ENCODE results near the gene NAB1.
"Not testable (repeated sequence)": the region's sequence is repeated elsewhere in the genome, so short reads cannot be mapped to it uniquely, and the experiment has no call there.

NAB1 gene

GRCh38 chr2:190649035-190649797, at the start of gene NAB1:
TSS of gene NAB1 (plus strand) at chr2:190649083. CDS start at chr2:190659177, 10,094 bp downstream.
- DNase-seq, result peak; percentile 66

GRCh38 chr2:190599546-190600220, 49.2 kb upstream of the NAB1 start:
- no peak for DNase-seq

DNA sequence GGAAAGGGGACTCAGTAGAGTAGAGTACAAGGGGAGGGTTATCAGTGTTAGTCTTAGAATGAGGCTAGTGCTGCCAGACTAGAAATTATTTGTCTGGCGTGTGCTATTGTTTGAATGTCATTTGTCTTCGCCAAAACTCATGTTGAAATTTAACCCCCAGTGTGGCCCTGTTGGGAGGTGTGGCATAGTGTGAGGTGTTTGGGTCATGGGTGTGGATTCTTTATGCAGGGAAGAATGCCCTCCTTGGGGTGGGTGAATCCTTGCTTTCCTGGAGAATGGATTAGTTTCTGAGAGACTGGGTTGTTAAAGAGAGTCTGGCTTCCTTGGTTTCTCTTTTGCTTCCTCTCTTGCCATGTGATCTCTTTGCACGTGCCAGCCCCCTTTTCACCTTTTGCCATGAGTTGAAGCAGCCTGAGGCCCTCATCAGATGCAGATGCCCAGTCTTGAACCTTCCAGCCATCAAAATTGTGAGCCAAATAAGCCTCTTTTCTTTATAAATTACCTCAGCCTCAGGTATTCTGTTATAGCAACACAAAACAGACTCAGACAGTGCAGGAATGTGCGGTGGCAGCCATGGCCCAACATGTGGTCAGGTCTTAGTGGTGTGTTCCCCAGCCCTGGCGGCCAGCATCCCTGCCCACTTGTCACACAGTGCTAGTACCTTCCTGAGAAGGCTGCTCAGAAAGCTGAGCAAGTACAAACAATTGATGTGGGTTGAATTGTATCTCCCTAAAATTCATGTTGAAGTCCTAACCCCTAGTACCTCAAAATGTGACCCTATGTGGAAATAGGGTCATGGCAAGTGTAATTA, 48.4 kb upstream of the NAB1 start:
- DNase-seq, result no peak

DNA sequence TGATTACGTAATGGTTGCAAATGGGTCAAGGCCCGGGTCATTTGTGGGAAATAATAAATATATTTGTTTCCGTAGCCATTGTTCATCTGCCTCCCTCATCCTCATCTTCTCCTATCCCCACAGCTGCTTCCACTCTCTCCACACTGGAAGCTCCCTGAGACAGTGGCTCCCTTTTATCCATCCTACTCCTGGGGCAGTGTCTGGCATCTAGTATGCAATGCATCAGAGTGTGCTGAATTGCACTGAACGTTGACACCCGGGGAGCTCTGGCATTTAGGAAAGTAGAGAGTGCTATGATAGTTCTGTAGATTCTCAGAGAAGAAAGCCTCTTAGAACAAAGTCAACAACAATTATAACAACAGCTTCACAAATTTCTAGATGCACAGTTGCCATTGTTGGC, 45.5 kb upstream of the NAB1 start:
- no peak for DNase-seq

DNA sequence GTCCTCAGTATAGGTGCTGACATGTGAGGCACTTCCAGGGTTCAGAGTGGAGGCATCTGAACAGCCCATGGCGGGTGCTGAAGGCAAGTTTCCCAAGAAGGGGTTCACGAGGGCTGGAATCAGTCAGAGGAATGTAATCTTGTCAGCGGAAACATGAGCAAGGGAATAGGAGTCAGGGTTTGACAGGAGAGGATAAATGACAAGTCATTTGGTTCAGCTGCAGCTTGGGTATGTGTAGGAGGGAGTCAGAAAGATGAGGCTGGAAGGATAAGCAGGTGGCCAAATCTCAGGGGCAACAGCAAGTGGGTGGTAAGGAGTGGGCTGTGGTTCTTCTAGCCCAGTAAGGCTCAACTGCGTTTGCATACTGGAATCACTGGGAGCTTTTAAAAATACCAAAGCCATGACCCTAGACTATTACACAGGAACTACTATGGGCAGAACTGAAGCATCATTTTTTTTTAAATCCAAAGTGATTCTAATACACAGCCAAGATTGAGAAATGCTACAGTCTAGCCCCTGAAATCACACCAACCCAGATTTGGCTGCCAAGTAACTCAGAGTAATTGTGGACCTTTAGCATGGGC, 41.8 kb upstream of the NAB1 start:
- DNase-seq, result no peak

- no peak for DNase-seq
These were observed 41.1 kb upstream of the NAB1 start for GRCh38 chr2:190607657-190608357.

DNA sequence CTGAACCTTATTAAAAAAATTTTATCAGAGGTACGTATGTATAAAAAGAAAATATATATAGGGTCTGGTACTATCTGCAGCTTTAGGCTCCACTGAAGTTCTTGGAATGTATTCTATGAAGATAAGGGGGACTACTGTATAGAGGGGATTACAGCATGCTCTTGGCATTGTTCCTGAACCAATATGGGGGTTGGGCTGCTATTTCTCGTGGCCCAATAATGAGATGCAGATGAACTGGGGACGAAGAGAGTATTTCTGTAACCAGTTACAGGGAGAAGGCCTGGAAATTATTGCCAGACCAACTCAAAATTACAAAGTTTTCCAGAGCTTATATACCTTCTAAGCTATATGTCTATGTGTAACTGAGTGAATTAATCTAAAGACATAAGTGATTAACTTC, 40.0 kb upstream of the NAB1 start:
- not testable (repeated sequence) for DNase-seq

DNA sequence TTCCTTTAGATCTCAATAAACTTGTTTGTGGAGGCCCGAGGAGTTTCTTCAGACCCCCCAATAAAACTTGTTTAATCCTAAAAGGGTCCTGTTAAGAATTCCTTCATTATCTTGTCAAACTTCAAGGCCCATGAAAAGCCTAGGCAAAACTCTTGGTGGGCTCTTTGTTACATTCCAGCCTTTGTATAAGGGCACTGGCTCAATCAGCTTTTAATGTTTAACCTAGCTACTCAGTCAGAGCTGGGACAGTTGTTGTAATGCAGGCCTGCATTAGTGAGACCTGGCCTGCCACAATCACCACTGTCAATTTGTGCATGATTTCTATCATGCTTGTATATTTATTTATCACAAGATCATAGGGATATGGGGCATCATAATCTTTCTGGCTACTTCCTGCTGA, 39.5 kb upstream of the NAB1 start:
- DNase-seq, result not testable (repeated sequence)

DNA sequence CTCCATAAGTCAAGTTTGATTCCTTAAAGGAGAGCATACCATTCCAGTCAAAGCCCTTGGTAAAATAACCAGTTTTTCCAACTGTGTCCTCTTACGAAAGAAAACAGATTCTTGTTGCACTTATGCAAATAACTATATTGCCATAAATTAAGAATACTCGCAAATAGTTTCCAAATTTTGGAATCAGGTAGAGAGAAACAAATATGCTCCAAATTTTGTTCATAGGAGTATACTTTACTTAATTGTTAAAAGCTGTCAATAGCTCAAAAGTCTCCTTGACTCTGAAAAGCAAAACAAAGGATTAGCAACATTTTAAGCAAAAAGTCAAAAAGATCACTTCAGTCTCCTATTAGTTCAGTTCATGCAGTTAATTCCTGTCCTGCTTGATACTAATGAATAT, 38.4 kb upstream of the NAB1 start:
- not testable (repeated sequence) for DNase-seq

GRCh38 chr2:190615555-190616200, 33.2 kb upstream of the NAB1 start:
- no peak for DNase-seq

DNA sequence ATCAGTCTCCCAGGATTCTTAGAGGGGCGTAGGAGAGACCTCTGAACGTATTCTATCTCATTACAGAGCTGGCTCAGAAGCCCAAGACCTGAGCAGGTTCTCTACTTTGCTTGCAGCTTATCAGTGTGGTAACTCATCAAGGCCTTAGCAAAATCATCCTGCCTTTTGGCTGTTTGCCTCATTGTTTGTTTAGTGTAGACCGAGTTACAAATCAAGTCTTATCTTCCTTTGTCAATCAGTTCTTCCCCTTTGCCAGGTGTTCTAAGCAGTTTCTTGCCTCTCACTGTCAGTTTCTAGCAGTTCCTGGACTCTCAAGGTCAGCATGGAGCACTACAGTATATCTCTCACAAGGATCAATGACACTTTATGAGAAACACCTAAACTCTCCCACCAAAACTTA, 30.9 kb upstream of the NAB1 start:
- no peak for DNase-seq

DNA sequence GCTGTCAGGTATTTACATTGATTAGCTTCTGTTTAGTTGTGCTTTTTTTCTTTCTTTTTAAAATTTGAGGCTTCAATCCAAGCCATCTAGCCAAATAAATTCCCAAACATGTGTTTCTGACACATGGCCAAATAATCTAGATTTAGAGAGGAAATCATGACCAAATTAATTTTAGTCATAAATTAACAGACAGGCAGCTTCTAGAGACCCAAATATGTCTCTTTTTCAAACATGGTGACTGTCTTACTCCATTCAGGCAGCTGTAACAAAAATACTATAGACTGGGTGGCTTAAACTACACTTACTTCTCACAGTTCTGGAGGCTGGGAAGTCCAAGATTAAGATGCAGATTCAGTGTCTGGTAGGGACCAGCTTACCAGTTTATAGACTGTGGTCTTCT, 23.2 kb upstream of the NAB1 start:
- DNase-seq, result no peak

DNA sequence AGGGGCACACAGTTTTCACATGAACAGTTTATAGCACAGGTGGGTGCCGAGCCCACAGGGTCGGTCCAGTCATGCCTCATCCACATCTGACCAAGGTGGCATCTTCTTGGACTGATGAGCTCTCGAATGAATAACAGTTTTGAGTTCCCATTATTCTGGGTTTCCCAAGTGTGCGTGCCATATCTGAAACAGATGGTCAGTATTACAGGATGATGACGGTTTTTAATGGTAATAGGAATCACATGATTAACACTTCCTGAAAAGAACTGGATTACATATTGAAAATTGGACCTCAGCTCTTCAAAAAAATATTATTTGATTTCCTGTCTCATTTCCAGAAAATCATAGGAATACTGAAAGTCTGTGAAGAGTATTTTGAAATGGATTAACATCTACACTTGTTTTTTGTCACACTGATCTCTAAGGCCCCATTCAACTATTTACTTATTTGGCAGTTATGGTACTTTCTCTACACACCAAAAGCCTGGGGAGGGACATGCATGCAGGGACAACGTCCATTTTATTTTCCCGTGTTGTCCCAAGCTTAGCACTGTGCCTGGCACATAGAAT, 22.2 kb upstream of the NAB1 start:
- DNase-seq, result no peak

DNA sequence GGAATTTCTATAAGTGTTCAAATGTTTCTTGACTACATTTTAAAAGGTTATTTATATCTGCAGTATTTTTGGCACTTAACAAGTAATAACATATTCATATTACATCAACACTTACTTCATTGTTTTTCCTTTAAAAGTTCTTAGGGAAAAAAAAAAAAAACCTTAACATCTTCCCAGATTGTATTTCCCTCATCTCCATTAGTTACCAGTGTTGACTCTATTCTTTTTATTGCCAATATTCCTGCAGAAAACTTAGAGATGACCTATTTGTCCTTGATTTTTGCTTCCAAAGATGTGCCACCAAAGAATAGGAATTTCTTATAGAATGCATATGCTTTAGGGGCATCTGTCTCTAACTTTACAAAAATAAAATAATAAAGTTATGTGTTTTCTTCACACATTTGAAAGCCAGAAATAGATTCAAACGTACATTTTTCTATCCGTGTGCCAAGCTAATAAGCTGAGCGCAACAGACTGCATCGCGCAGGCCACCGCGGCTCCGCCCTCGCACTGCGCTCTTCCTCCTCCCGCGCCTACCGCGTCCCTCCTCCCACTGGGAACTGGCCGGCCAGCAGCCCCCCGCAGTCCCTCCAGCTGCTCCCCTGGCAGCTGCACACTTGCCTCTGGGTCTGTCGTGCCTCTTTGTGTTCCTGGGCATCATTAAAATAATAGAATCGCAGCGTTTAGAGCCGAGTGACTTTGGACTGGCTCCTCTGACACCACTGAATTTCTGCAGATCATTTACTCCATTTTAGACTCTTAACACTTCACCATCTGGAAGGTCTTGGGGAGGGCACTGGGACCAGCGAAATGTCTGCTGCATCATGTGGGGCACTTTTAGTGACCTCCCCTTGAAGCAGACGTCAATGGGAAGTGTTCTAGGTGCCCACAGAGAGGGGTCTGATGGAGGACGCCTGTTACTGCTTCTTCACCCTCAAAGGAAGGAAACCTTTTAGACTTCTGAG, 21.2 kb upstream of the NAB1 start:
- DNase-seq, result peak; percentile 26

- DNase-seq, result no peak
These were observed 20.1 kb upstream of the NAB1 start for GRCh38 chr2:190628591-190629319.

GRCh38 chr2:190634381-190634780, 14.5 kb upstream of the NAB1 start:
- DNase-seq, result no peak

DNA sequence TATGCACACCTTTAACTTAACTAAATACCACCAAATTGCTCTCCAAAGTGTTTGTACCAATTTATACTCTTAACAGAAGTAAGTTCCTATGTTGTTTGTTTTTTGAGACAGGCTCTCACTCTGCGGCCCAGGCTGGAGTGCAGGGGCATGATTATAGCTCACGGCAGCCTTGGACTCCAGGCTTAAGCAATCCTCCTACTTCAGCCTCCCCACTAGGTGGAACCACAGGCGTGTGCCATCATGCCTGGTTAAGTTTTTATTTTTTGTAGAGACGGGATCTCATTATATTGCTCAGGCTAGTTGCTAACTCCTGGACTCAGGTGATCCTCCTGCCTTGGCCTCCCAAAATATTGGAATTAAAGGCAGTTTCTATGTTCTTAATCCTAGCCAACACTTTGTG, 13.1 kb upstream of the NAB1 start:
- DNase-seq, result no peak

DNA sequence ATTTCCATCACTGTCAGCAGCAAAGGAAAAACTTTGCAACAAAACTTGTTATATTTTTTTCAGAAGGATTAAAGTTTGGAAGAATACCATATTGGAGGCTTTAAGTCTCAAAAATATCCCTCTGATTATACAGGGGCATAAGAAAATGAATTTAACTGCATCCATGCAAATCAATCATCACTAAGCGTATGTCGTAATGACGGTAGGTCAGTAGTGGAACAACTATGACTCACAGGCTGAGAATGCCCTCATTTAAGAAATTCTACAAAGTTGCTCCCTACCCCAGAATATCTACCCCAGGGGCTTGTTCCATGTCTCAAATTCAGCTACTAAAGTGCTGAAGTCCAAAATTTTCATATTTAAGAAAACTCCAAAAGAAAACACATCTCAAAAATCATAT, 12.5 kb upstream of the NAB1 start:
- DNase-seq, result no peak

GRCh38 chr2:190637281-190637734, 11.6 kb upstream of the NAB1 start:
- DNase-seq, result no peak

All from activated naive CD4-positive, alpha-beta T cell treated with anti-CD3 and anti-CD28 coated beads, Interleukin-2, amount 50 U/mL, for 16 hours (primary cell).